ENCODE measurements around the gene SURF1.
"Not testable (repeated sequence)": the region's sequence is repeated elsewhere in the genome, so short reads cannot be mapped to it uniquely, and the experiment has no call there.

Gene SURF1

DNA sequence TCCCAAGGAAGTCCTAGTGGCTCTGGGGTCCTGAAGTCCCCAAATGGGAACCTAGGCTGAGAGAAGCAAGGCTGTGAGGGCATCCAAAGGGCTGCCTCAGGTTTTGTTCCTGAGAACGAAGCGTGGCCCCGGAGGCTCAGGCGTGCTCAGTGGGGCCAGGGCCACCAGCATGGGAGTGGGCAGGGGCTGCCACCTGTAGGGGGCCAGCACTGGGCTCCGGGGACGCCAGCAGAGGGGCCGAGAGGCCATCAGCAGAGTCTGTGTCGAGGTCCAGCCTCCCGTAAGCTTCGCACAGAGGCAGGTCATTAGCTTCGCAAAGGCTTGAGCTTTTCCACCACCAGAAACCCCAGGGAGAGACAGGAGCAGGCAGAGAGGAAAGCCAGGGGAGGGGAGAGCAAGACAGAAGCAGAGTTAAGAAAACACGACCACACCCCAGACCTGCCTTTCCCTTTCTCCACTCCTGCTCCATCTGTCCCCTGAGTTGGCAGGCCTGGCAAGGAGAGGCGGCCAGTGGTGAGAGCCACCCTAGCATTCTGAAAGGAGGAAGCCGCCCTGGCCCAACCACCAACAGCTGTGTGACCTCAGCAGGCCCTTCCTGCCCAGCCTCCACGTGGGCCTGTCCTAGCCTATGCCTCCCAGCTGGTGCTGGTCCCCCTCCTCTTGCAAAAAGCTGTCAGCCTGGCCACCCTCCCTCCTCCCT is 14.8 kb downstream of the SURF1 start:
- no peak for DNase-seq

DNA sequence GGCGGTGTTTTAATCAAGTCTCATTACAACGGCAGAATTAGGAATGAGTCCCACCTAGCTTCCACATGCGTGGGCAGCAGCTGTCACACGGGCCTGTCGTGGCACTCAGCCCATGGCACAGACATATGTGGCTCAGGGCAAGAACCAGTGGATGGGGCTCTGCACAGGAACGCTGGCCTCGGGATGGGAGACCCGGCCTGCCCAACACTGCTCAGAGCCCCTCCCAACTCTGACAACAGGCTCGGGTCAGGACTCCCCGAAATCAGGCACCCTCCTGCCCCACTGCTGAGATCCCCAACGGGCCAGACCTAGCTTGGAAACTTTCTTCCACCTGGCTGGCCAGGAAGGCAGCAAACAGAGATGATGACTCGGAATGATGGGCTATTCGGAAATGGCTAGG is 15.4 kb downstream of the SURF1 start:
- DNase-seq: no peak

DNA sequence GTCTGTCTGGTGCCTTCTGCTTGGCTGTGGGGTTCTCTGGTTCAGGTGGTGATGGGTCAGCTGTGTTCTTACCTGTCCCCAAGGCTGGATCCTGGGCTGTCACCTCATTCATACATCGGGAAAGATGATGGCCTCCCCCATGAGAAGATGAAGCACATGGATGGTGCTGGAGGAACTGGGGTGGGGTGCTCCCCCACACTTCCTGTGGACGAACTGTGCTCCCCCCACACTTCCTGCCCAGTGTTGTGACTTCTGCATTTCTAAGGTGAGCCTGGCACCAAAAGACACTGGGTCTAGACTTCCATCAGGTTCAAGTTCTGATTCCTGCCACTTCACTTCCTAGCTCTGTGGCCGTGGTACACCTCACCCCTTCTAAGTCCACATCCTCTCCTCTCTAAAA is 16.0 kb downstream of the SURF1 start:
- DNase-seq: no peak

DNA sequence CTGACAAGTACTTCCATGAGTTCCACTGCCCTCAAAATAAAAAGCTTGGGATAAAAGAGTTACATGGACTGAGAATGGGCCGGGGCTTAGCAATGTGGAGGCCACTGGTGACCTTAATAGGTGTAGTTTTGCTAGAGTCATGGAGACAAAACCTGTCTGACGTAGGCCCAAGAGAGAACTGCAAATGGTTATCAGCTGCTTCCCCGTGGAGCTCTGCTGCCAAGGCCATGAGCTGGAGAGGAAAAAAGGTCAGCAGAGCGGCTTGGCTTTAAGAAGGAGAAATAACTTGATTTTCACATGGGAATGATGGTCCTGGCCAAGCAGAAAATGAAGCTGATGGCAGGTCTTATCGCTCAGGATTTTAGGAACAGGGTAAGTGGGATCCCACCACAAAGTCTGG is 16.6 kb downstream of the SURF1 start:
- no peak for DNase-seq

DNA sequence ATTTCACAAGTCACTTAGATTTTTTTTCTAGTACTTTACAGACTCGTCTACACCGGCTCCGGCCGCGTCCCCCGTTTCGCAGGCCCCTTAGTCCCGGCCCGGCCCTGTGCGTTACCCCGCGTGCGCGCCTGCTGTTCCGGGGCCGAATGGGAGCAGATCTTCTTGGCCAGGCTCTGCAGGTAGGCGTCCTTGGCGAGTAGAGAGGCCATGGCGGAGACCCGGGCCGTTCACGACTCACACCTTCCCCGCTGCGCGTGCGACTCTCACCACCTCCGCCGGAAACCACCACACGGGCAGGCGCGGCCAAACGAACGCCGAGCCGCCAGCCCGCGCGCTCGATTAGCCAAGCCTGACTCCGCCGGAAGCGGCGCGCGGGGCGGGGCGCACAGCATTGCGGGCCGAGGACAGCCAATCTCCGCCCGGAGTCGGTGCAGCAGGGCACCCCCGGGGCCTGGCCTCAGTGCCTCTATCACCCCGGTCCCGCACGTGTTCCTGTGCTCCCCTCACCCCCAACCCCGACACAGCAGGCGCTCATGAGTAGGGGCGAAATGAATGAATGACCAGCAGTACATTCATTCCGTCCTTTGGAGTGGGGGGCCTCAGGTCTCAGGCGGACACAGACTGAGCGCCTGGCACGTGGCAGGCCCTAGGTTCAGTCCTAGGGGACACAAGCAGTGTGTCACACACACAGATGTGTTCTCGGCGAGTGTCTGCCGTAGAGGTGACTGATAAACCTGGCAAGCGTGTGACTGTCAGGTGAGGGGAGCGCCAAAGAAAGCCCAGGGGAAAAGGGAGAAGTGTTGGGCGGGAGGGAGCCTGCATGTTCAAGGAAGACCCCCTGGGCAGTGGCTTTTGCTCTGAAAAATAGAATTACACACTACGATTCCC is 20.1 kb downstream of the SURF1 start, which contains the start of gene SURF6:
Gene SURF6 (minus strand): TSS at position 265 of the 888 bp plus-strand sequence. CDS start 56 bp downstream, at position 209.
- peak; percentile 87 for DNase-seq

DNA sequence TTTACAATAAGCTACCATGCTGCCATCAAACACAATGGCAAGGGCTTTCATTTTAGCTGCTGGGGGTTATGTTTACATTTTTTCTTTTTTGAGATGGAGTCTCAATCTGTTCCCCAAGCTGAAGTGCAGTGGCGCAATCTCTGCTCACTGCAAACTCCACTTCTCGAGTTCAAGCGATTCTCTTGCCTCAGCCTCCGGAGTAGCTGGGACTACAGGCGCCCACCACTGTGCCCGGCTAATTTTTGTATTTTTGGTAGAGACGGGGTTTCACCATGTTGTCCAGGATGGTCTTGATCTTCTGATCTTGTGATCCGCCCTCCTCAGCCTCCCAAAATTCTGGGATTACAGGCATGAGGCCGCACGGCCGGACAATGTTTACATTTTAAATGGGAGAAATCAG is 21.4 kb downstream of the SURF1 start:
- DNase-seq: not testable (repeated sequence)

DNA sequence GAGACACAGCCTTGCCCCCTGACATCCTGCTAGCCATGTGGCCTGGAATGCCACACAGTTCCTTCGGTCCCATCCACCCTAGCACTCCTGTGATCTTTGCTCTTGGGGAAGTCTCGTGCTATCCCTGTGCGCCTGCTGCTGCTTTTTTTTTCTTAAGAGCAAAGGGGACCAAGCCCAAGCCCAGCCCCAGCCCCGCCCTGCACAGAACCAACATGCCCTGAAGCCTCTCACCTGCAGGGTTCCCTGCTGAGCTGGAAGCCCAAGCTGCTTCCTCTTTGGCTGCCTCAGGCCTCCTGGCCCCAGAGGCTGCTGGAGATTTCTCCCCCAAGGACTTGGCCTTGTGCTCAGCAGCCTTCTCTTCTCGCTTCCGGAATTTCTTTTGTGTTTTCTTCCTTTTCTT is 22.1 kb downstream of the SURF1 start:
- DNase-seq: no peak

DNA sequence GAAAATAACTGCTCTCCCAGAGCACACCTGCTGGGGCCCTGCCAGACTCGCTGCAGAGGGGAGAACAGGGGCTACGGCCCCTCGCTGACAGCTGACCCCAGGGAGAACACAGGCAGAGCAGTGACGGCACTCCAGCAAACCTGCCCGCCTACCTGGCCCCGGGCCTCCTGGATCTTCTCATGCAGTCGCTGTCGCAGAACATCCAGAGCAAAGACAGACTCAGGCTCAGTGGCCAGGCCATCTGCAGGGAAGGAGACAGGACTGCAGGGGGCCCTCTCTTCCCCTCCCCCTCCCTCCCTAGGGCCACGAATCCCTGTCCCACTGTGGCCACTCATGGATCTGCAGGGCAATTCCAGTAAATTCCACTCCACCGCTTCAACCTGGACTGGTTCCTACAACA is 22.7 kb downstream of the SURF1 start:
- no peak for DNase-seq

DNA sequence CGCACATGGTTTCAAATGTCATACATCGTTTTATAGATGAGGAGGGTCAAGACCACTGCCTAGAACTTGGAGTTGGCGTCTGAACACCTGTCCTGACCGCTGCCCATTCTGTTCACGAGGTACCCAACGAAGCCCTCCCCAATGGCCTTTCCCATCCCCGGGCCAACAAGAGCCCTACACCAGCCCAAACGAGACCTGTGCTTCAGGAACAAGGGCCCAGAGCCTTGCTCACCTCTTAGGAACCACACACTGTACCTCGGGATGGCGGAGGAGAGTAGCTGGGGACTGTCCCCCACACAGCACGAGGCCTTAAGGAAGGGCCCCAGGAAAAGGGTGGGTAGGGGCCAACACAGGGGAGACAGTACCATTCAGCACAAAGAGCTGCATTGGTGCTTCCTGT is 23.3 kb downstream of the SURF1 start:
- no peak for DNase-seq

DNA sequence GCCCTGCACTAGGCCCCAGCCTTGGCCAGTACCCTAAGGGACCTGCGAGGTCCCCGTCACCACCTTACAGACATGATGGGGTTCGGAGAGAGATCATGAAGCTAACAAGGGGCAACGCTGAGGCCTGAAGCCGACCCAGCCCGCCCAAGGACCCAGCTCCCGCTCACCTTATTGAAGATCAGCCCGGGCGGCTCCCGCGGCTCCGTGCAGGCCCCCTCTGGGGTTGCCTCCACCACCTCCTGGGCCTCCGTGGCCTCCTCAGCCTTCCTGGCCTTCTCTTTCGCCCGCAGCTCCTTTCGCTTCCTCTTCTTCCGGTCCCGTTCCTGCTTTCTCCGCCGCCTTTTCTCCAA is 23.9 kb downstream of the SURF1 start:
- no peak for DNase-seq

DNA sequence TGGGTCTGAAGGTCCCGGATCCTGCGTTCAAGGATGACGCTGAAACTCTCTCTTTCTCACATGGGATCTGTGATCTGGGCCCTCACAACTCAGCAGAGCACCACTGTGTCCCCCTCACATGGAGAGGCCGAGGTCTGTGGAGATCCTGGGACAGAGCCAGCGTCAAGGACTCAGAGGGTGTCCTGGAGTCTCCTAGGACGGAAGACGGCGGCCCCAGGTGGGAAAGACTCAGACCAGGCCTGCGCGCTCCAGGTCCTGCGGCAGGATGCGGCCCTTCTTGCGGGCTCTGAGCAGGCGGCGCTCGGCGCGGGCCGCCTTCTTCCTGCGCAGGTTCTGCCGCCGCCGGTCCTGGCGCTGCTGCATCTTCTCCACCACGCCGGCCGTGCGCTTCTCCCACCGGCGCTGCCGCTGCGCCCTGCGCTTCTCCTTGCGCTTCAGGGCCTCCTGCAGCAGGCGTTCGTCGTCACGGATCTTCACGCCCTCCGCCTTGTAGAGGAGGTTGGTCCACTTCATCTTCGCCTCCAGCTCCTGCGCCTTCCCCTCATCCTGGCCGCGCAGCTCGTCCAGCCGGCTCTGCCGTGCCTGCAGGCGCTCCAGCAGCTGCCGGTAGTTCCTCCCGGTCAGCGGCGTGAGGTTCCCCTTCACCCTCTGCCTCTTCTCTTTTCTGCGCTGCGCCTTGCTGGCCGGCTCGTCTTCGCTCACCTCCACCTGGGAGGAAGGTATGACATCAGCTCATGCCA is 24.5 kb downstream of the SURF1 start:
- no peak for DNase-seq

DNA sequence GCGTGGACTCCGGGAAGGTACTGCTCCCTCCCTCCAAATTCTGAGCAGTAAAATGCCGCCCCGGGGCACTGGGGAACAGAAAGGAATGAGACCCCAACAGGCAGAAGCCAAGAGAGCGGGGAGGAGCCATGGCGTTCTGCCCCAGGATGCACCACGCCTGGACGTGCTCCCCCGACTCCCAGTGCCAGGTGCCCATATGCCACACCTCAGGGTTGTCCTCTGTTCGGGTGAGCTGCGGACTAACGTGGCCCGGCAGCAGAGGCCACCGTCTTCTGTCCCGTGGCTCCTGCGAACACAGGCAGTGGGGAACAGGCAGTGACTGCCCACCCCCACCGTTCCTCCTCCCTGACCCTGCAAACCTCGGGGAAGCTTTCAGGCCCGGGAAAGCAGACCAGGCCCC is 25.1 kb downstream of the SURF1 start:
- DNase-seq: no peak

DNA sequence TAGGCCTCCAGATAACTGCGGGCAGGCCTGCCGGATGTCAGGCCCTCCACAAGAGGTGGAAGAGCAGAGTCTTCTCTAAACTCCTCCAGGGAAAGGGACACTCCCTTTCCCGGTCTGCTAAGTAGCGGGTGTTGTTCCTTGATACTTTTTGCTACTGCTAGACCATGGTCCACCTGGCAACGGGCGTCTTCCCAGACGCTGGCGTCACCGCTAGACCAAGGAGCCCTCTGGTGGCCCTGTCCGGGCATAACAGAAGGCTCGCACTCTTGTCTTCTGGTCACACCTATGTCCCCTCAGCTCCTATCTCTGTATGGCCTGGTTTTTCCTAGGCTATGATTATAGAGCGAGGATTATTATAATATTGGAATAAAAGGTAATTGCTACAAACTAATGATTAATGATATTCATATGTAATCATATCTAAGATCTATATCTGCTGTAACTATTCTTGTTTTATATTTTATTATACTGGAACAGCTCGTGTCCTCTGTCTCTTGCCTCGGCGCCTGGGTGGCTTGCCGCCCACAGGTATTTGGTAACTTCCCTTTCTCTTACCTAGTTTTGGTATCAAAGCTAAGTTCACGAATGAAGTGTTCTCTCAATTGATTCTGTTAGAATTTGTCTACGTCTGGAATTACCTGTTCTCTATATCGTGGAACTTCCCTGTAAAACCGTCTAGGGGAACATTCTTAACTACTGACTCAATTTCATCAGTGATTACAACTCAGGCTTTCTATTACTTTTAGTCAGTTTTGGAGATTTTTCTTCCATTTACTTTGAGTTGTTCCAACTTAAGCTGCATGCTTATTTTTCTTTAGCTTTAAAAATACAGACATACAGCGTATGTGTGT is 26.8 kb downstream of the SURF1 start:
- not testable (repeated sequence) for DNase-seq

DNA sequence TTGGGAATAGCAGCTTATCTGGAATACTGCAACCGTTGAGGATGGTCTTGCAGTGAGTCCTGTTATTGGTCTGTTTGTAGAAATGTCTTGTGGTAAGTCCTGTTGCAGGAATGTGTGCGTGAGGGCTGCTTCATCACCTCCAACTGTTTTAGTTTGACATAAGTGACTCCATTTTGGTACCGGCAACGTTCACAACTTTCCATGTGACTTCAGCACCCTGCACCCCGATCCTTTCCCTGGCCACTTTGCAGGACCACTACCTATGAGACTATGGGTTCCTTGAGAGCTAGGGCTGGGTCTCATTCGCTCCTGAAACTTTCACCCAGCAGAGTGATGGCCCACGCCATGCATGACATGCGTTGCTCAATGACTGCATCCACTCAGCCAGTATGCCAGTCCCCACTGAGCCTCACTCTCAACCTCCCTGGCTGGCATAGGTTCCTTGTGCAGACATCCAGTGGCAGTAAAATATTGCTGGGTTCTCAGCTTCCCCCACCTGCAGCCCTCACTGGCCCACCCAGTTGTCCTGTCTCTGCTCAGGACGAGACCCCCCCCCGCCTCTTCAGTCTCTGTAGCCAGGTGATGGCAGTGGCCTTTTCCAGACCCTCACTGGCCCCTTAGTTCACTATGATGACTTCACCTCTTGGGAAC is 28.3 kb downstream of the SURF1 start:
- DNase-seq: no peak

DNA sequence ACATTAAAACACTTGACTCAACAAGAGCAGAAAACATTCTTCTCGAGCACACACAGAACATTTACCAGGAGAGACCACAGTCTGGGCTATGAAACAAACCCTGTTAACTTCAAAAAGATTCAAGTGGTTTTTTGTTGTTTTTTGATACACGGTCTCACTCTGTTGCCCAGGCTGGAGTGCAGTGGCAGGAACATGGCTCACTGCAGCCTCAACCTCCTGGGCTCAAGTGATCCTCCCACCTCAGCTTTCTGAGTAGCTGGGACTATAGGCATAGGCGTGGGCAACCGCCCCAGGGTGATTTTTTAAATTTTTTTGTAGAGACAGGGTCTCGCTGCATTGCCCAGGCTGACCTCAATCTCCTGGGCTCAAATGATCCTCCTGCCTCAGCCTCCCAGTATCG is 29.3 kb downstream of the SURF1 start:
- DNase-seq: not testable (repeated sequence)

DNA sequence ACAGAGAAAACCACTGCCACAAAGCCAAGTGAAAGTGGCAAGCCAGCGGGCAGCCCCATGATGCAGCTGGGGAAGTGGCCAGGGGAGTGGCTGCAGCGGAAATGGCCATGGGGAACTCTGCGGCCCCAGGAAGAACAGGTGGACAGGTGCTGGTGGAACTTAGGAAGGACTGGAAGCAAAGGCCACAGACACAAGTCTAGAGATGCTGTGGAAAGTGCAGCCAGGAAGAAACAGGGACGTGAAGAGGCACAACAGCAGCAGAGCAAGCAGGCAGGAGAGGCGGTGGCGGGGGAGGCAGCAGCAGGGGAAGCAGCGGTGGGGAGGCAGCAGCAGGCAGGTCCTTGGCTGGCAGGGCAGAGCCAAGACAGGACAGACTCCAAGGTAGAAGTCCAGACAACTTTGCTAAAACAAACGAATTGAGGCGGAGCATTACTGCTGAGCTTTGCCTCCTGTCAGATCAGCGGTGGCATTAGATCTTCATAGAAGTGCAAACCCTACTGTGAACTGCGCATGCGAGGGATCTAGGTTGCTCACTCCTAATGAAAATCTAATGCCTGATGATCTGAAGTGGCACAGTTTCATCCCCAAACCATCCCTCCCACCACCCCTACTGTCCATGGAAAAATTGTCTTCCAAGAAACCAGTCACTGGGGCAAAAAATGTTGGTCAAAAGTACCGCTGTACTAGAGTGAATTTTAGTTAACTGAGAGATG is 32.1 kb downstream of the SURF1 start:
- DNase-seq: no peak

DNA sequence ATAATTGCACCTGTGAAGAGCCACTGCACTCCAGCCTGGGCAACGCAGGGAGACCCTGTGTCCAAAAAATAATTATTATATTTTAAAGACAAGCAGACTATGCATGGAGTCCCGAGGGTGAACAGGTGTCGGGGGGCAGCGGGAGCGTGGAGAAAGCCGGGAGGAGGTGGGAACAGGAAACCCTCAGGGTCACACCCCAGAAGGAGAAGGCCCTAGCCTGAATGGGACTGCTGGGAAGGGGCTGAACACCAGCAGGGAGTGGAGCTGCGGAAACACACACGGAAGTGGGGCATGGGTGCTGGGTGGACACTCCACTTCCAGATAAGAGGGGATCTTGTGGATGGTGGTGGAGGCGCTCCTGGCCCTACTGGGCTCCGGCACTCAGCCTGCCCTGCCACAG is 33.1 kb downstream of the SURF1 start:
- DNase-seq: no peak

DNA sequence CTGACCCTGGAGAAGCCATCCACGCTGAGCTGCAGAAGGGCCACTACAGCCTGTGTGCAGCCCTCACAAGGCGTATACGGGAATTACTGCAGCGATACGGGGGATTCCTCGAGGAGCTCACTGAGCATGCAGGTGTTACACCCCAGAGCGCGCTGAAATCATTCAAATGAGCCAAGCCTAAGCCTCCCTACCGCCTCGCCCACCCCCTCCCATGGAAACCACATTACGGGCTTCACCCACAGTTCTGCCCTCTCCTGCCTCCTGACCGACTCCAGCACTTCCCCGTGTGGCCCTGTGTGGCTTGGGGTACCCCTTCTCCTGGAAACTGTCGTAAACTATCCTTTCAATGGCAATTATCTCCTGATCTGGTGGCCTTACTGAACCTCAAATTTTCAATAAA is 33.6 kb downstream of the SURF1 start:
- DNase-seq: no peak

DNA sequence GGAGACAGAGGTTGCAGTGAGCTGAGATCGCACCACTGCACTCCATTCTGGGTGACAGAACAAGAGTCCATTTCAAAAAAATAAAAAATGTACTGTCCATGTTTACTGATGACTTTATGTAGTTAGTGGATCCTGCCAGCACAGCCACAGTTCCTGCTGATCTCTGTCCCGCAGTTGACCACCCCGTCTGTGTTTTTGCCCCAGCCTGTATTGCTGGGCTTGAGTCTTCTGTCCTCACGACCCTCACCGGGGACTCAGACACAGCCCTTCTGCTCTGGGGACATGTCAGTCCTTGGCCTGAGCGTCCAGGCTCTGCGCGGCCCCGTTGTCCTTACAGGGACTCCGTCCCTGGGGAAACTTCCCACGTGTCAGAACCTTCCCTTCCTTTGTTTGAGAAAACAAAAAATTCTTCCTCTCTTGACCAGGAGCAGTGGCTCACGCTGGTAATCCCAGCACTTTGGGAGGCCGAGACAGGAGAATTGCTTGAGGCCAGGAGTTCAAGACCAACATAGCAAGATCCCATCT is 34.8 kb downstream of the SURF1 start:
- no peak for DNase-seq

DNA sequence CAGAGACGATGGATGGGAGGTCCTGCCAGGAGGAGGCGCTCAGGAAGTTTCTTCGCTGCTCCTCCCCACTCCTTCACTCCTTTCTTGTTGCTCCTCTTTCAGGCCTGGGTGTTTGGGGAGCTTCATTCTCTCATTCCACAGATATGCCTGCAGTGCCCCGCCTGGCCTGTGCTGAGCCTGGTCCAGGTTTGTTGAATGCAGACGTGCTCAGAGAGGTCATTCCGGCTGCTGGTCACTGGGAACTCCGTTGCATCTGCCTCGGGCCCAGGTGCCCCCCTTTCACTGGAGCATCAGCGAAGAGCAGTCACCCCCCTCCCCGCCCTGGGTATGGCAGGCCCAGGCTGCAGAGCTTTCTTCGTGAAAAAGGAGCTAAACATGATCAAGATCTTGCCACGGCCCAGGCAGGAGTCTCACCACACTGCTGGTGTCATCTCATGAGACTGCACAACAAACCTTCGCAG is 35.8 kb downstream of the SURF1 start:
- no peak for DNase-seq

DNA sequence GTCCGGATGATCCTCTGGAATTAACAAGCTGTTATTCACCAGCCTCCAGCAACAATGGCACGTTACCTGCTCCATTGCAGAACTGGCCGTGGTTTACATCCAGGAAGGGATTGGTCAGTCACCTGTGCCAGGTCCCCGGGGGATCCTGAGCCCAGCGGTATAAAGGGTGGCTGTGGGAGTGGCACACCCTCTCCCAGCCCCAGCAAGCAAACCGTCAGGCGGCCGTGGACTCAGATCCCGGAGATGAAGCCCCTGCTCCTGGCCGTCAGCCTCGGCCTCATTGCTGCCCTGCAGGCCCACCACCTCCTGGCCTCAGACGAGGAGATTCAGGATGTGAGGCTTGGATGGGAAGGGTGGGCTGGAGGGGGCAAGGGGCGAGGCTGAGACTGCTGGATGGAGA is 38.7 kb downstream of the SURF1 start:
- DNase-seq: not testable (repeated sequence)
